Activated CD8-positive, alpha-beta memory T cell treated with anti-CD3 and anti-CD28 coated beads, Interleukin-2, amount 10 ng/mL, durations not matched to agents 7 days and 5 days (primary cell): ENCODE results near the gene SCGB1A1. TPM values are rescaled to one million over a fixed set of nuclear protein-coding genes. Genes with fewer than 3 reads are reported as not detected.
A peak's percentile ranks its signal among the peaks of the same experiment; 100 is the strongest.
"Not testable (repeated sequence)": the region's sequence is repeated elsewhere in the genome, so short reads cannot be mapped to it uniquely, and the experiment has no call there.

Experiments used
- ATAC-seq: fragments of 150-1000 bp; cut with Tn5 transposase; one replicate; pipeline ENCODE4 v1.10.0; 2021; ENCODE audit warnings: moderate library complexity
- CTCF ChIA-PET: fragments of 350-600 bp; sonication (Branson Sonifier 250); formaldehyde crosslinking; loops from one replicate; lab custom pipeline; 2021; ENCODE audit warnings: antibody characterized with exemption; lab: Charles Lee
- DNase-seq: peaks from one replicate; pipeline ENCODE4 v3.0.0-alpha.2; 2020
- H3K27ac Mint-ChIP-seq: one replicate; pipeline ENCODE4 v1.8.0; 2021; ENCODE audit warnings: mild to moderate bottlenecking, mixed read lengths
- H3K27me3 Mint-ChIP-seq: one replicate; pipeline ENCODE4 v1.8.0; 2021; ENCODE audit warnings: mixed read lengths
- H3K36me3 Mint-ChIP-seq: one replicate; pipeline ENCODE4 v1.8.0; 2021; ENCODE audit warnings: mild to moderate bottlenecking, mixed read lengths
- H3K4me1 Mint-ChIP-seq: one replicate; pipeline ENCODE4 v1.8.0; 2021; ENCODE audit warnings: mixed read lengths
- H3K4me3 Mint-ChIP-seq: one replicate; pipeline ENCODE4 v1.8.0; 2021; ENCODE audit warnings: mild to moderate bottlenecking, moderate library complexity, mixed read lengths
- H3K9me3 Mint-ChIP-seq: one replicate; pipeline ENCODE4 v1.8.0; 2022; ENCODE audit warnings: low read depth, mixed read lengths
- total RNA-seq, 2 experiments: library from RNA; stranded (reverse); gene quantifications; one replicate each; pipeline ENCODE4 v1.2.3, GENCODE V29; 2021

The SCGB1A1 gene, protein sequence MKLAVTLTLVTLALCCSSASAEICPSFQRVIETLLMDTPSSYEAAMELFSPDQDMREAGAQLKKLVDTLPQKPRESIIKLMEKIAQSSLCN
- not detected for total RNA-seq

DNA sequence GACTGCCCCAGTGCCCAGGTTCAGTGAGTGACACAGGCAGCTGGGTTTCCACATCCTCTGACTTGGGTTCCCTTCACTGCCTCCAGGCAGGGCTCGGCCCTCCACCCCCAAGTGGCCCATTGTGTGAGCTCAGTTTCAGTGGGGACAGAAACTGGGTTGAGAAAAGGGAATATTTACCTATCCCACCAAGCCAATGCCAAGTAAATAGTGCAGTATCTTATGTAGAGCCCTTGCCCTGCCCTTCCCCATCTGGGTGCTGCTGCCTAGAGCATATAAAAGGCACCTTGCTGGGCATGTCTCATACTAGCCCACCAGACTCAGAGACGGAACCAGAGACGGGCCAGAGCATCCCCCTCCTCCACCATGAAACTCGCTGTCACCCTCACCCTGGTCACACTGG, at the start of gene SCGB1A1:
Gene SCGB1A1 (plus strand): TSS at position 301 of the 400 bp plus-strand sequence. CDS start 63 bp downstream, at position 364.
- H3K27ac Mint-ChIP-seq = no peak within 1 kb of the TSS
- H3K27me3 Mint-ChIP-seq = peaks cover 6% of the 10 kb centered on the region
- ATAC-seq (no peak), DNase-seq (no peak)
- CTCF ChIA-PET = interaction anchor here (0.9 to 4.2 kb wide), 4 partner anchors 15 to 173 kb away, joined by 3 to 18 read pairs (median 3); partner anchors contain the start of gene TUT1
- H3K4me1 Mint-ChIP-seq = peaks cover 2% of the 10 kb centered on the region
- no peak within 1 kb of the TSS for H3K4me3 Mint-ChIP-seq
- H3K9me3 Mint-ChIP-seq = no peaks in the 10 kb centered on the region
- no peaks in the 10 kb centered on the region for H3K36me3 Mint-ChIP-seq

GRCh38 chr11:62370743-62371440, 47.9 kb upstream of the SCGB1A1 start:
- peak overlapping the region; percentile 41 for H3K4me3 Mint-ChIP-seq
- H3K27me3 Mint-ChIP-seq = peaks cover 3% of the 10 kb centered on the region
- DNase-seq = peak; percentile 68
- peak overlapping the region; percentile 74 for H3K27ac Mint-ChIP-seq
- no peaks in the 10 kb centered on the region for H3K36me3 Mint-ChIP-seq
- CTCF ChIA-PET = interaction anchor here (0.7 to 4.3 kb wide), 5 partner anchors 22 to 598 kb away, joined by 3 to 26 read pairs (median 3); no protein-coding TSS in a partner anchor
- peak; percentile 95 for ATAC-seq
- H3K9me3 Mint-ChIP-seq = no peaks in the 10 kb centered on the region
- H3K4me1 Mint-ChIP-seq = peaks cover 36% of the 10 kb centered on the region

- peak overlapping the region; percentile 51 for H3K4me3 Mint-ChIP-seq
- DNase-seq = peak; percentile 48
- no peak overlapping the region for H3K27ac Mint-ChIP-seq
- no peaks in the 10 kb centered on the region for H3K36me3 Mint-ChIP-seq
- H3K9me3 Mint-ChIP-seq = no peaks in the 10 kb centered on the region
- peaks cover 35% of the 10 kb centered on the region for H3K4me1 Mint-ChIP-seq
- CTCF ChIA-PET = interaction anchor here (1.1 to 4.3 kb wide), 7 partner anchors 9 to 185 kb away, joined by 3 to 26 read pairs (median 5); no protein-coding TSS in a partner anchor
- peak; percentile 34 for ATAC-seq
- peaks cover 19% of the 10 kb centered on the region for H3K27me3 Mint-ChIP-seq
Observed at GRCh38 chr11:62372871-62373270, 46.0 kb upstream of the SCGB1A1 start.

- ATAC-seq (no peak), DNase-seq (no peak)
- no peaks in the 10 kb centered on the region for H3K9me3 Mint-ChIP-seq
- H3K4me1 Mint-ChIP-seq = peaks cover 31% of the 10 kb centered on the region
- H3K36me3 Mint-ChIP-seq = no peaks in the 10 kb centered on the region
- CTCF ChIA-PET = interaction anchor here (1.2 to 4.3 kb wide), 8 partner anchors 8 to 184 kb away, joined by 3 to 26 read pairs (median 4); no protein-coding TSS in a partner anchor
- H3K27ac Mint-ChIP-seq = no peak overlapping the region
- H3K27me3 Mint-ChIP-seq = peaks cover 25% of the 10 kb centered on the region
- H3K4me3 Mint-ChIP-seq = no peak overlapping the region
Observed at GRCh38 chr11:62373464-62374119, 45.2 kb upstream of the SCGB1A1 start.

- Mint-ChIP-seq H3K9me3 (no peaks in the 10 kb centered on the region), H3K27ac (no peak overlapping the region), H3K4me3 (no peak overlapping the region), H3K36me3 (no peaks in the 10 kb centered on the region), H3K4me1 (peaks cover 31% of the 10 kb centered on the region), H3K27me3 (peaks cover 32% of the 10 kb centered on the region)
- no peak for DNase-seq
- CTCF ChIA-PET = interaction anchor here (1.5 to 4.3 kb wide), 3 partner anchors 15 to 50 kb away, joined by 4 to 26 read pairs (median 4); no protein-coding TSS in a partner anchor
- no peak for ATAC-seq
Observed at GRCh38 chr11:62374801-62375200, 44.0 kb upstream of the SCGB1A1 start.

DNA sequence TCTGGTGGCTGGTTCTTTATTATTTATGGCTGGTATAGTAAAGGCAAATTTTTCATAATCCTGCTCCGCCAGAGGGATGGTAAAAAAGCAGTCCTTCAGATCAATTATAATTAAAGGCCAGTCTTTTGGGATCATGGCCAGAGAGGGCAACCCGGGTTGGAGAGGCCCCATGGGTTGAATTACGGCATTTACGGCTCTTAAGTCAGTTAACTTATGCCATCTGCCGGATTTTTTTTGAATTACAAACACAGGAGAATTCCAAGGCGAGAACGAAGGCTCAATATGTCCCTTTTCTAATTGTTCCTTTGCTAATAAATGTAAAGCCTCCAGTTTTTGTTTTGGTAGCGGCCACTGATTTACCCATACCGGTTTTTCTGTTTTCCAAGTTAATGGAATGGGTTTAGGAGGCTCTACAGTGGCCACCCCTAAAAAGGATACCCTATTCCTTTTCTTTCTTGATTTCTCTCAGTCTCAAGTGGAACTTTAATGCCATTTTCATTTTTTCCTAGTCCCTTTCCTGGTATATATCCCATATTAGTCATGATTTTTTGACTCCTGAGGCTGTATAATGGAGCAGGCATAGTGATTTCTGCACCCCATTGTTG, 40.3 kb upstream of the SCGB1A1 start:
- not testable (repeated sequence) for H3K36me3 Mint-ChIP-seq

GRCh38 chr11:62379586-62379985, 39.2 kb upstream of the SCGB1A1 start:
- H3K4me3 Mint-ChIP-seq, H3K36me3 Mint-ChIP-seq, H3K9me3 Mint-ChIP-seq, H3K4me1 Mint-ChIP-seq, H3K27ac Mint-ChIP-seq, ATAC-seq: not testable (repeated sequence)
- CTCF ChIA-PET = interaction anchor here (0.7 to 1.7 kb wide), 13 partner anchors 10 to 211 kb away, joined by 3 to 10 read pairs (median 4); partner anchors contain the start of genes ASRGL1 and TUT1
- peaks cover 67% of the 10 kb centered on the region for H3K27me3 Mint-ChIP-seq
- DNase-seq = peak; percentile 25

More for the DNA sequence above, 40.3 kb upstream of the SCGB1A1 start:
- ATAC-seq, H3K9me3 Mint-ChIP-seq, H3K4me3 Mint-ChIP-seq, DNase-seq, H3K27ac Mint-ChIP-seq, H3K4me1 Mint-ChIP-seq: not testable (repeated sequence)
- H3K27me3 Mint-ChIP-seq = peaks cover 58% of the 10 kb centered on the region
- CTCF ChIA-PET = interaction anchor here (0.8 to 3.4 kb wide), 7 partner anchors 14 to 207 kb away, joined by 4 to 42 read pairs (median 8); partner anchors contain the start of gene ASRGL1

DNA sequence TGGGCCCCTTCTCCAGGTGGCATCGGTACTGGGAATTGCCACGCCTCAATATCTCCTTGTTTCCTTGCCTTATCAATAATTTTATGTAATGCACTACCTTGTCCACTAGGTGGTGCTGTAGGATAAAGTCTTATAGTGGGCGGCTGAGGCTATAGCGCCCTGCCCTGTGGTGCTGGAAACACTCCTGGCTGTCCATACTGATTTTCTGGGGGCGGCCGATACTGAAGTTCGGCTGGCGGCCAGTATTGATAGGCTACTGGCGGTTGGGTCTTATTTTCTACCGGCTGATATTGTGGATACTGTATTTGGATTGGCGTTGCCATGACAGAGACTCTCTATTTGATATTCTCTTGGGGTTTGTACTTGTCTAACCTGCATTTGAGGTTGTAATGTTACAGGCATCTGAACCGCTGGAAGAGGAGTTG, 38.0 kb upstream of the SCGB1A1 start:
- peaks cover 67% of the 10 kb centered on the region for H3K27me3 Mint-ChIP-seq
- H3K4me1 Mint-ChIP-seq, H3K9me3 Mint-ChIP-seq, H3K36me3 Mint-ChIP-seq, H3K4me3 Mint-ChIP-seq, H3K27ac Mint-ChIP-seq: not testable (repeated sequence)
- CTCF ChIA-PET = interaction anchor here (1.1 to 1.6 kb wide), 7 partner anchors 9 to 162 kb away, joined by 3 to 9 read pairs (median 5); partner anchors contain the start of gene ASRGL1
- peak; percentile 58 for DNase-seq
- ATAC-seq = peak; percentile 94

GRCh38 chr11:62383822-62384221, 35.0 kb upstream of the SCGB1A1 start:
- CTCF ChIA-PET = interaction anchor here (0.7 to 4.8 kb wide), 3 partner anchors 11 to 310 kb away, joined by 3 to 32 read pairs (median 3); no protein-coding TSS in a partner anchor
- H3K27me3 Mint-ChIP-seq = peaks cover 56% of the 10 kb centered on the region
- H3K36me3 Mint-ChIP-seq = no peaks in the 10 kb centered on the region
- no peak overlapping the region for H3K27ac Mint-ChIP-seq
- ATAC-seq (no peak), DNase-seq (no peak)
- H3K4me3 Mint-ChIP-seq = no peak overlapping the region
- no peaks in the 10 kb centered on the region for H3K9me3 Mint-ChIP-seq
- peaks cover 16% of the 10 kb centered on the region for H3K4me1 Mint-ChIP-seq

- DNase-seq (peak; percentile 71), ATAC-seq (peak; percentile 77)
- peaks cover 51% of the 10 kb centered on the region for H3K27me3 Mint-ChIP-seq
- CTCF ChIA-PET = interaction anchor here (0.6 to 4.8 kb wide), 5 partner anchors 8 to 286 kb away, joined by 3 to 32 read pairs (median 3); partner anchors contain the start of gene LBHD1
- peaks cover 14% of the 10 kb centered on the region for H3K4me1 Mint-ChIP-seq
- H3K9me3 Mint-ChIP-seq, H3K36me3 Mint-ChIP-seq, H3K27ac Mint-ChIP-seq, H3K4me3 Mint-ChIP-seq: not testable (repeated sequence)
Observed at GRCh38 chr11:62386083-62386482, 32.8 kb upstream of the SCGB1A1 start.

DNA sequence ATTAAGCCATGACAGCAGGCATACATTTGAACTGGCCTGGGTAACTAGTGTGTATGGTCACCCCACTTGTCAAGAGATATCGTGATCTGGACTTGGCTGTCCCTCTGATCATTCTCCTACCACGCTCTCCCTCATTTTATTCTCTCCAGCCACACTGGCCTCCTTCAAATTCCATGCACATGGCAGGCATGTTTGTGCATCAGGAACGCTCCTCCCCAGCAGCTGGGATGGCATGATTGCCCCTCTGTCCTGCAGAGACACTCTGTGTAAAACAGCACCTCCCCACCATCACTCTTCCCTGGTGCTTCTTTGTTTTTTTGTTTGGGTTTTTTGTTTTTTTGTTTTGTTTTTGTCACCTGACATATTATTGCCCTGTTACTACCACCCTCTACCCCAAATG, 31.5 kb upstream of the SCGB1A1 start:
- H3K9me3 Mint-ChIP-seq = no peaks in the 10 kb centered on the region
- CTCF ChIA-PET = interaction anchor here (0.6 to 4.8 kb wide), 3 partner anchors 7 to 196 kb away, joined by 4 to 32 read pairs (median 9); no protein-coding TSS in a partner anchor
- no peaks in the 10 kb centered on the region for H3K36me3 Mint-ChIP-seq
- H3K4me1 Mint-ChIP-seq = peaks cover 11% of the 10 kb centered on the region
- peaks cover 50% of the 10 kb centered on the region for H3K27me3 Mint-ChIP-seq
- no peak overlapping the region for H3K27ac Mint-ChIP-seq
- ATAC-seq (no peak), DNase-seq (no peak)
- H3K4me3 Mint-ChIP-seq = no peak overlapping the region

- H3K4me3 Mint-ChIP-seq = no peak overlapping the region
- H3K9me3 Mint-ChIP-seq = no peaks in the 10 kb centered on the region
- no peaks in the 10 kb centered on the region for H3K36me3 Mint-ChIP-seq
- CTCF ChIA-PET = interaction anchor here (0.7 to 1.6 kb wide), 4 partner anchors 31 to 171 kb away, joined by 3 to 5 read pairs (median 4); no protein-coding TSS in a partner anchor
- peaks cover 41% of the 10 kb centered on the region for H3K27me3 Mint-ChIP-seq
- no peak for ATAC-seq
- peaks cover 11% of the 10 kb centered on the region for H3K4me1 Mint-ChIP-seq
- H3K27ac Mint-ChIP-seq = no peak overlapping the region
- no peak for DNase-seq
Observed at GRCh38 chr11:62388999-62389398, 29.8 kb upstream of the SCGB1A1 start.
